Measurements from ENCODE around the gene ALDOA.

- TF ChIP-seq CTCF (IDR thresholded peaks at IDR 0.05), result peak; percentile 52 to 75 (median 65)
- TF ChIP-seq POLR2A (IDR thresholded peaks at IDR 0.05), result no peak
These were observed 33.3 kb upstream of the ALDOA start for GRCh38 chr16:30032083-30032819.

Measured in esophagus squamous epithelium (tissue), 4 donors.